Measurements from ENCODE around the gene EFCAB10.
A peak's percentile ranks its signal among the peaks of the same experiment; 100 is the strongest.
"Not testable (repeated sequence)": the region's sequence is repeated elsewhere in the genome, so short reads cannot be mapped to it uniquely, and the experiment has no call there.

EFCAB10 gene, protein sequence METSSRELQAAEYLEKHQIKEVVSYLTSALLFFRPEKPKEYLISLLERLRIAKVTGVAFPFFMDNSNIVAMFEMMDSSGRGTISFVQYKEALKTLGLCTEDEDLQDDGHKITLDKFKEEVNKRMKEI

DNA sequence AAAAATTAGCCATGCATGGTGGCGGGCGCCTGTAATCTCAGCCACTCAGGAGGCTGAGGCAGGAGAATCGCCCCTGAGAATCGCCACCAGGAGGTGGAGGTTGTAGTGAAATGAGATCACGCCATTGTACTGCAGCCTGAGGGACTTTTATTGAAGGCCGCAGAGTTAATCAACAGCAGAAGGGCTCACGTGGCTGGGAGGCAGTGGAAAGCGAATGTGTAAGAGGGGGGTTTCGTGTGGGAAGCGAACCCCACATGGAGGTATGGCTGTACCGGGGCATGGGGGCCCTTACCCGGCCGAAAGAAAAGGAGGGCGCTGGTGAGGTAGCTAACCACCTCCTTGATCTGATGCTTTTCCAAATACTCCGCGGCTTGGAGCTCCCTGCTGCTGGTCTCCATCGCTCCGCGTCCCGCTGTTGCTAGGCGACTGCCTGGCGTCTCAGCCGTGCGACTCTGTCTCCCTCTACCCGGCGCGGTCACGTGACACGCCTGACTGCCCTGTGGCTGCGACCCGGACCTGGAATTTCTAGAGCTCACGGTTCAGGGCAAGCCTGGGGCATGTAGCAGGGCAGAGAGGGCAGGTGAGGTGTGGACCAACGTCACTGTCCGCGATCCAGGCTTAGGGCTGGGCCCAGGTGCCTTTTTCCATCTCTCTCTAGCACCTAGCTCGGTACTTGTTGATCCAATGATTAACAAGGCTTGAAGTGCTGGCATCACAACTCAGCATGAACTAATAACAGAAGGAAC, at the start of gene EFCAB10:
EFCAB10 (minus strand) TSS at position 428 of the 746 bp plus-strand sequence; CDS start at position 398, 30 bp downstream.
- DNase-seq, result peak; percentile 32

DNA sequence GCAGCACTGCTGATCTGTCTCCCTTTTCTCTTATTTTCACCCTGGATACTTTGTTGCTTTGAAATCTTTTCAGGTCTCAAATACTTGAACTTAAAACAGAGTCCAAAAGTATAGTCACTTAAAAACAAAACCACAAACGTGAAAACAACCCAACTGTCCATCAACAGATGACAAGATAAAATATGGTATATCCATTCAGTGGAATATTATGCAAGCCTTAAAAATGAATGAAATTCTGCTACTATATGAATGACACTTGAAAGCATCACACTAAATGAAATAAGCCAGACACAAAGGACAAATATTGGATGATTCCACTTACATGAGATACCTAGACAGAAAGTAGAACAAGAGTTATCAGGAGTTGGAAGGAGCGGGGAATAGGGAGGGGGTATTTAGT, 44.7 kb upstream of the EFCAB10 start:
- DNase-seq, result no peak

- DNase-seq, result no peak
Observed at GRCh38 chr7:105623906-105624305, 42.6 kb upstream of the EFCAB10 start.

GRCh38 chr7:105623378-105623777, 42.1 kb upstream of the EFCAB10 start:
- no peak for DNase-seq

- no peak for DNase-seq
Observed at GRCh38 chr7:105622106-105622731, 40.9 kb upstream of the EFCAB10 start.

DNA sequence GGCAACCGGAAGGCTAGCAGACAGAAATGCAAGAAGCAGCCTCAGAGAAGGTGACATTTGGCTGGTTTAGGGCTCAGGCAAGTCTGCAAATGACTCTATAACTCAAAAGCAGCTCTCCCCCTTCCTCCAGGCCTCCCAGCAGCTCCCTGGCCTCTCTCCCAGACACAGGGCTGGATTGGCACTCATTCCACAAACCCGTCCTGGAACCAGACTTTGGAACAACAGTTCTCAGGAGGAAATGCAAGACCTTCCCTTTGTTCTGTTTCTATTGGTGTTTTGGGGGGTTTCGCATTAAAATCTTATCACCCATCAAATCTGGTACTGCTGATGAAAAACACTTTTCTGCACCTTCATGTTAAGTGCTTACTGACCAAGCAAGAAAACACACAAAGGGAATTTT, 40.3 kb upstream of the EFCAB10 start:
- no peak for DNase-seq

GRCh38 chr7:105621176-105621575, 39.9 kb upstream of the EFCAB10 start:
- DNase-seq, result no peak

GRCh38 chr7:105619590-105619989, 38.3 kb upstream of the EFCAB10 start:
- no peak for DNase-seq

DNA sequence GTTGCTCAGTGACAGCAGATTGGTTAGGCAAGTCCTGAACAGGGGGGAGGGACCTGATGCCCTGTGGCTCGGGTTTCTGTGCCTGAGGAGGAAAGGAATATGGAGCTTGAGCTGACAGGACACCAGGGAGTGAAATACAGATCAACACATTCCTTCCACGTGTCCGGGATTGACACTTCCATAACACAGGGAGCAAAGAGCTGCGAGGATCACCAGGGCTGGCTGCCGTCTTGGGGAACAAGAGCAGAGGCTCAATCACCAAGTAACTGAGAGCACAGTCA, 36.7 kb upstream of the EFCAB10 start:
- DNase-seq, result no peak

GRCh38 chr7:105617280-105618015, 36.2 kb upstream of the EFCAB10 start:
- DNase-seq, result no peak

- DNase-seq, result no peak
Observed at GRCh38 chr7:105614341-105614840, 33.1 kb upstream of the EFCAB10 start.

DNA sequence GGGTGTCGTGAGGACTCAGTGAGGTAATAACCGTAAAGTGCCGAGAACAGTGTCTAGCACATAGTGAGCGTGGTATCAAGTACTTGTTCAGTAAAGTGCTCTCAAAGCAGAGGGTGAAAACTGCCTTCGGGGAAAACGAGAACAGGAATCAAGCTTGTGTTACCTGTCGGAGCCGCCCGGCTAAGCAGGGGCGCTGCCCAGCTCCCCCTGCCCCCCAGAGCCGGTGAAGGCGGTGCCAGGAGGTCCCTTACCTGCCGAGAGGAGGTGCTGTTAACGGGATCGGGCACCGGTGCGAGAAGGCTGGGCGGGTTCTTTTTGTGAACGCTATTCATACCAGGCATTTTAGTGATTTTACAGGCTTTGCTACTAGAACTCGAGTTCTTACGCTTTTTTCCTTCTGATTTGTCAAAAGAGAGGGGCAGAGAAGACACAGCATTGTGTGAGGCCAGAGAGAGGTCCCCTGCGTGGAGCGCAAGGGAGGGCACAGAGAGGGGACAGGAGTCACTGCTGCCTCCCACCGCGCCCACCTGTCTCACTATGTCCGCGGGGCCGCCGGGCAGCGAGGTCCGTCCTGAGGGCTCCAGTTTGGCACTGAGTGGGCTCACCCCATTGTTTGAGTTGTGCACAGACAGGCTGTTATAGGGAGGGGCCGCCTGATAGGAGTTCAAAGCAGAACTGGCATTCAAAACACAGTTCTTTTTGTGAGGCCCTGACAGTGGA, 32.5 kb upstream of the EFCAB10 start:
- no peak for DNase-seq

- DNase-seq, result no peak
Observed at GRCh38 chr7:105612806-105613205, 31.5 kb upstream of the EFCAB10 start.

DNA sequence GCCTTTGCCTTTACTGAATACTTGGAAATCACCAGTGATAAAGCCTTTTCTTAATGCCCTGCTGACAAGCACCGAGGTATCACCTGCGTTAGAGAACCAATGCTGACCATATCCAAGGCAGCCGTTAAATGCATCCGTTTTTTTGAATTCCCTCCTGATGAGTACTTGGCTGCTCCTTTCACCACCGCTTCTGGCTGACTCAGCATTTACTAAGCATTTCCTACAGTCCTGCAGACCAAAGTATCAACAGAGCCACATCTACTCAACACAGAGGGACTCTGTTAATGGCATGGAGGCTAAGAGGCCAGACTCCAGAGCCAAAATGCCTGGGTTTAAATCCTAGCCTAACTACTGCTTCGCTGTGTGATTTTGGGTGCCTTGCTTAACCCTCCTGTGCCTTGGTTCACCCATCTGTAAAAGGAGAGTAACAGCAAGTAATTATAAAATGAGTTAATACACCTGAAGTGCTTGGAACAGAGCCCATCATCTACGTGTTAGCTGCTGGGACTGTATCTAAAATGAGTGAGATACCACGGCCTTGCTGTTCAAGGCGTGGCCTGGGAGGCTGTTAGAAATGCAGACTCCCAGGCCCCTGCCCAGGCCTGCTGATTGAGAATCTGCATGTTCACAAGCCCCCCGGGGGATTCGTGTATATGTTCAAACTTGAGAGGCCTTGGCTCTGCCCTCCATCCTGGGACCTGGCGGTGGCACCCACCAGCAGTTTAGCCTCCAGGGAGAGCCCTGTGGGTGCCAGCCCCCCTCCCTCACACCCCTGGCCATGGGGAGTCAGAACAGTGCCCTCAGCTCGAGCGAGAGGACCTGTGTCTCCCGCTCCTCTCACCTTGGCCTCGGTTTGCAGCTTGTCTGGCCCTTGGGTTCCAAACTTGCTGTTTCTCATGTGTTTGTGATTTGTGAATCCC, 30.8 kb upstream of the EFCAB10 start:
- DNase-seq, result no peak

GRCh38 chr7:105610165-105610930, 29.1 kb upstream of the EFCAB10 start:
- no peak for DNase-seq

GRCh38 chr7:105602325-105603305, 21.3 kb upstream of the EFCAB10 start:
- no peak for DNase-seq

GRCh38 chr7:105600720-105601550, 19.6 kb upstream of the EFCAB10 start:
- no peak for DNase-seq

DNA sequence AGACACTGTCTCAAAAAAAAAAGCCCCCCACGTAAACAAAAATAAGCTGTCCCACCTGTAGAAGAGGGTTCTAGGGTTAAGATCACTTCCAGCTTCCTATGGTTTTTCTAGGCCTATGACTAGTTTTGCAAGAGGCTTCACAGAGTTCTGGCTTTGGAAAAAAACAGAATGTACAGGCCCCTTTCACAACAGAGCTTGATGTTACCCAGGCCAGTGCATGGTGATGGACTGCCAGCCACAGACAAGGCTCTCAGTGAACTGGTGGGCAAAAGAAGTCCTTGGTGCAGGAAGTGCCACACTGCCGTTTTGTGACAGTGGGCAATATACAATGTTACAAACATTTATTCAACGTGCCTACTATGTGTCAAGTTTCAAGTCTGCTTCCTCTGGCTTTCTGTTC, 18.3 kb upstream of the EFCAB10 start:
- DNase-seq, result no peak

GRCh38 chr7:105599080-105599479, 17.8 kb upstream of the EFCAB10 start:
- not testable (repeated sequence) for DNase-seq
